GM19397 (cell line): ENCODE data around the gene NVL.
A peak's percentile ranks its signal among the peaks of the same experiment; 100 is the strongest.

Experiments used
- ATAC-seq: cut with Tn5 transposase; IDR thresholded peaks from one replicate; pipeline ENCODE4 v1.9.1; 2021; ENCODE audit warnings: mild to moderate bottlenecking, moderate library complexity; ENCODE audit not compliant: unreplicated experiment

NVL gene

GRCh38 chr1:224289396-224289795 lies 40.6 kb downstream of the NVL start:
- ATAC-seq: no peak

DNA sequence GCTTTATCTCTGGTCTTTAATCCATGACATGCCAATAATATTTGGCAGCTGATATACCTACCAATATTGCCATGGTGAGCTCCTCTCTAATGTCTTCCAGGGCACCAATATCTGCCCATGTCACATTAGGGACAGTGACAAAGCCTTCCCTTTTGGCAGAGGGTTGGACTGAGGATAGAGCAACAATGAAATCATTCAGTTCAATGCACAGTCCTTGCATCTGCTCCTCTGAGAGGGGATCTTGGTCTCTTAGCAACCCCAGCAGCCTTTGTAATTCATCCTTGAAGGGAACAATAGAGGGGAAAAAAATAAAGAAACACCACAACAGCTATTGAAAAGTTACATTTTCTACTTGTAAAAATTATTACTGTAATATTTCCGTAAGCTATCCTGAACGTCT lies 42.3 kb downstream of the NVL start:
- no peak for ATAC-seq

- no peak for ATAC-seq
These were observed 47.8 kb downstream of the NVL start for GRCh38 chr1:224282140-224282539.

- no peak for ATAC-seq
These were observed 53.0 kb downstream of the NVL start for GRCh38 chr1:224276771-224277487.

GRCh38 chr1:224274970-224275626 lies 54.9 kb downstream of the NVL start:
- no peak for ATAC-seq

DNA sequence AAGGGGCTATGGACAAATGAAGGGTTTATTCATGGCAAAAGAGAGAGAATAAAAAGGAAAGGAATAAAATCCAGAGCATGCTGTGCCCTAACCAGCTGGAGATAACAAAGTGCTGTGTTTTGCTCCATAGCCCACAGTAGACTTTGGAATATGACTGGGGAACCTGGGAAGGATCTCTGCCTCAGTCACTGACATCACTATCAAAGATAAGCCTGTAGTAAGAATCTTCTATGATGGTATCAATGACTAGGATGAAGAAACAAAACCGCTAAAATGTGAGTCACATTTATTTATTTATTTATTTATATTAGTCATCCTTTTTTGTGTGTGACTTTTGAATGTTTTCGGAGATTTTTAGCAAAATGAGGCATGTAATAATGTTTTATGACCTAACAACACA lies 56.3 kb downstream of the NVL start:
- no peak for ATAC-seq

- ATAC-seq: no peak
These were observed 58.9 kb downstream of the NVL start for GRCh38 chr1:224271106-224271505.

GRCh38 chr1:224267925-224268324 lies 62.0 kb downstream of the NVL start:
- no peak for ATAC-seq

GRCh38 chr1:224266915-224267856 lies 62.8 kb downstream of the NVL start:
- ATAC-seq: no peak

- ATAC-seq: no peak
These were observed 63.7 kb downstream of the NVL start for GRCh38 chr1:224266105-224266914.

GRCh38 chr1:224264321-224264720 lies 65.7 kb downstream of the NVL start:
- no peak for ATAC-seq

- no peak for ATAC-seq
These were observed 67.5 kb downstream of the NVL start for GRCh38 chr1:224262373-224263054.

GRCh38 chr1:224259986-224260385 lies 70.0 kb downstream of the NVL start:
- no peak for ATAC-seq

DNA sequence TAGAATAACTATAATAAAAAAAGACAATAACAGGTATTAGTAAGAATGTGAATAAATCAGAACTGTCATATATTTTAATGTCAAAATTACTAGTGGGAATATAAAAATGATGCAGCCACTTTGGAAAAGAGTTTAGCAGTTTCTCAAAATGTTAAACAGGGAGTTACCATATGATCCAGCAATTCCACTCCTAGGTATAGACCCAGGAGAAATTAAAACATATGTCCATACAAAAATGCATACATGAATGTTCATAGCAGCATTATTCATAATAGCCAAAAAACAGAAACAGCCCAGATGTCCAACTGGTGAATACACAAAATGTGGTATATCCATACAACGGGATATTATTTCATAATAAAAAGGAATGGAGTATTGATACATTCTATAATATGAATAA lies 71.6 kb downstream of the NVL start:
- no peak for ATAC-seq

- ATAC-seq: no peak
These were observed 73.3 kb downstream of the NVL start for GRCh38 chr1:224256640-224257039.

DNA sequence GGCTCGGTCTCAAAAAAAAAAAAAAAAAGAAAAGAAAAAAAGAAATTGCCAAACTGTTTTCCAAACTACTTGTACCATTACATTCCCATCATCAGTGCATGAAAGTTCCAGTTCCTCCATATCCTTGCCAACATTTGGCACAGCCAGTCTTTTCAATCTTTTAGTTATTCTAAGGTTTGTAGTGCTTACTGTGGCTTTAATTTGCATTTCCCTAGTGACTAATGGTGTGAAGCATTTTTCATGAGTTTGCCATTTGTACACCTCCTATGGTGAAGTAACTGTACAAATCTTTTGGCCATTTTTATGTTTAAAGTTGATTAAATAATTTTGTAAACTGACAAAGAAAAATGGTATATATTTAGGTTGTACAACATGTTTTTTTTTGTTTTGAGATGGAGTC lies 76.3 kb downstream of the NVL start:
- no peak for ATAC-seq

DNA sequence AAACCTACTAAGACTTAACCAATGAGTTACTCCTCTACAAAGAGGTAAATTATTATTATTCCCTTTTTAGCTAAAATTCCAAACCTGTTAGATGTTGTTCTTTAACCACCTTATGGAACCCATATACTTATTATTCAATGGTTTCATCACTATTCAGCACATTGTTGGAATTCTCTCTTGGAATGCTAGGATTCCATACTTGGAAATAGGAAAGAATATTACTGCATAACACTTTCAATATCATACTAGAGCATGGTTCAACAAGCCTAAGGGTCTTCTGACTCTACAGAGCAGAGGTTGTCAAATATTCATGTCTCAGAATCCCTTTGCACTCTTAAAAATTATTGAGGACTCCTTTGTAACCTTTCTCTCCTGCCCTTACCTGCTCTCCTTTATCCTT lies 77.5 kb downstream of the NVL start:
- ATAC-seq: no peak

GRCh38 chr1:224251741-224252146 lies 78.2 kb downstream of the NVL start:
- no peak for ATAC-seq

- ATAC-seq: peak; percentile 72
These were observed 84.8 kb downstream of the NVL start for GRCh38 chr1:224245188-224245587.

DNA sequence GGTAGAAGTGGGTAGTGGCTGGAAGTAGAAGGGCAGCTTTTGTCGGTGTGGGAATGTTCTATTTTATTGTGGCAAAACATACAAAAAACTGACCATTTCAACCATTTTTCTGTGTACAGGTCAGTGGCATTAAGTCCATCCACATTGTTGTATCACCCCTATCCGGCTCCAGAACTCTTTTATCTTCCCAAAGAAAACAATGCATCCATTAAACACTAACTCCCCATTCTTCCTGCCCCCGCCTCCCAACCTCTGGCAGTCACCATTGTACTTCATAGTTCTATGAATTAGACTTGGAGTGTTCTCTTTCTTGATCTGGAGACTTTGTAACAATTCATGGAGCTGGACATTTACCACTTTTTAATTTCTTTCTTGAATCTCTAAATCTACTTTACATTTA lies 91.2 kb downstream of the NVL start:
- ATAC-seq: no peak
